GM21737 (cell line): ENCODE results near the gene GALNT18.

Experiments used
- ATAC-seq: cut with Tn5 transposase; IDR thresholded peaks from one replicate; pipeline ENCODE4 v1.9.1; 2021; ENCODE audit warnings: mild to moderate bottlenecking, moderate library complexity; ENCODE audit not compliant: unreplicated experiment

Gene GALNT18

GRCh38 chr11:11502263-11502861 lies 119.4 kb downstream of the GALNT18 start:
- no peak for ATAC-seq

DNA sequence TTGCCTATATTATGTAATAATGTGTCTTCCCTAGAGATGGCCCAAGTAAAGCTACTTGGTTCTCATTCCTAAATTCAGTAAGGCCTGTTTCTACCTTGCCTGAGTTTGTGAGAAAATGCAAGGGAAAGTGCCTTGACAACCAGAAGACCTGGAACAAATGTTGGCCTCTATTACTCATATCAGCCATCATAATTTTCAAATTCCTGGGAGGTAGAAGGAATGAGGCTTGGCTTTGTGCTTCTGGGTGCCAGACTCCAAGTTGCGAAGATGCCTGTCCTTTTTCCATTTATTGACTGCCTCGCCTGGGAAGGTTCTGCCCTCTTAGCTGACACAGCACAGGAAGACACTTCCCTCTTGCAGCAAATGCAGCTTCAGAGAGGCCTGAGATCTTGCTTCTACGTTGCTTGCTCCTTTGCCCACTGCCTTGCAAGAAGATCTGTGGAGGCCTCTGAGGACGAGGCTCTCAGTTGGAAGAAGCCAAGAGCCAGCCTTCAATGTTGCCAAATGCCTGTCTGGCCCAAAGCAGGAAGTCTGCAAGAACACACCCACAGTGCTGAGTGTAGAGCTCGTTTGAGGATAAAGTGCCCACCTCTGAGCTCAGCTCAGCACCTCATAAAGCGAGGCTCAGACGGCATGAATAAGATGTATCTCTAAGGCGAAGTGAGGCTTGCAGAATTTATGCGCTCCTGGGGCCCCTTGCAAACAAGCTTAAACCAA lies 120.1 kb downstream of the GALNT18 start:
- no peak for ATAC-seq

- no peak for ATAC-seq
These were observed 120.9 kb downstream of the GALNT18 start for GRCh38 chr11:11500744-11501487.

DNA sequence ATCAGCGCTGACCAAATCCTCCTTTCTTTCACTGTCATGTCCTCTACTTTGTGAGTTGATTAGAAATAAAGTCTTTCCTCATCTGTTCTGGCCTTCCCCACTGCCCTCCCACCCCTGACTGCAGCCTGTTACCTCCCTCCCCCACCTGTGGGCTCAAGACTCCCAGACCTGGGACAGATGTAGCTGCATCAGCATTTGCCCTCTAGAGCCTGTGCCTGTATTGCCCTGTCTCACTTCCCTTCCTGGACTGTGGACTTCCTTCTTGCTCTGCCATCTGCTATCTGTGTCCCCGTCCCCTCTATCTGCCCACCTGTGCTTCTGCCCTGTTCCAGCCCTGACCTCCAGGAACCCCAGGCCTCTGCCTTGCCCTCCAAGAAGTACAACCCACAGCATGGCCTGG lies 122.5 kb downstream of the GALNT18 start:
- no peak for ATAC-seq

DNA sequence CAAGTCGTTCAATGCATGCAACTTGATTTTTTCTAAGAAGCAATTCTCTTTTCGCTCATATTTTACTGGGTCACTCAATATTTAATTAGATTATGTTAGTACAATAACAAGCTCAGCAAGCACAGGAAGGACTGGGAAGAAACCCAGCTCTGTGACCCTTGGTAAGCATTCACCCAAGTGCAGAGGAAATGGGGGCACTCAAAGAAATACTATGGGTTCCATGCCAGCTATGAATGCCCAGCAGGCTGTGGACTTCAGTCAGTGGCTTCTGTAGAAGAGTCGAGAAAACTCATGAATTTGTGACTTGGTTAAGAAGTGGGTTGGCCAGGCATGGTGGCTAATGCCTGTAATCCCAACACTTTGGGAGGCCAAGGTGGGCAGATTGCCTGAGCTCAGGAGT lies 123.6 kb downstream of the GALNT18 start:
- no peak for ATAC-seq

DNA sequence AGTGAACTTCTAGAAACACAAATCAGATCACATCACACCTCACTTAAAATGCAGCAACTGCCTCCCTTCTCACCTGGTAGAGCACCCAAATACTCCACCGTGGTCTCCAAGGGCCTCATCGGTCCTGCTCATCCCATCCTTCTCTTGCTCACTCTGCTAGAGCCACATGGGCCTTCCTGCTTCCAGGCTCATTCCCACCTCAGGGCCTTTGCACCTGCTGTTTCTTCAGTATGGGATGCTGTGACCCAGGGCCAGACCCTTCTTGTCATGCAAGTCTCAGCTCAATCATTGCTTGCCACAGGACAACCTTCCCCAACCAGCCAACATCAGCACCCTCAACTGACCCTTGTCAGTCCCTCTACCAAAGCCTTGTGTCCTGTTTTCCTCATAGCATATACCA lies 124.9 kb downstream of the GALNT18 start:
- no peak for ATAC-seq

DNA sequence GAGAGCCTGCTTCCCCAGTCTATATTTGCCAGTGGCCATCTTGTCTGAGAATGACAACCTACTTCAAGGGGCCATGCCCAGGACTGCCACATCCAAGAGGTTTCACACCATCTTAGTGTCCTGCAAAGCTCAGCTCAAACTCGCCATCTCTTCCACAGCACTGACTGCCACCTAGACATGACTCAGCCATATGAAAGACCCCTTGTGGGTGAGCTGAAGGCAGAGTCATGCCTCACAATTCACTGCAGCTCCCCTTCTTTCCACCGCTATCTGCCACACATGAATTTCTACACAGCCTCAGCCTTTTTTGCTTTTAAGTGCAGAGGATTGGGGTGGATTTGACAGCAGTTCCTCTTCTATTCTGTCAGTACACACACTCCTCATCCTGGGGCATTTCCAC lies 127.5 kb downstream of the GALNT18 start:
- ATAC-seq = no peak

GRCh38 chr11:11493698-11494097 lies 128.1 kb downstream of the GALNT18 start:
- no peak for ATAC-seq

GRCh38 chr11:11491589-11491988 lies 130.2 kb downstream of the GALNT18 start:
- ATAC-seq = no peak

GRCh38 chr11:11491014-11491413 lies 130.8 kb downstream of the GALNT18 start:
- no peak for ATAC-seq

DNA sequence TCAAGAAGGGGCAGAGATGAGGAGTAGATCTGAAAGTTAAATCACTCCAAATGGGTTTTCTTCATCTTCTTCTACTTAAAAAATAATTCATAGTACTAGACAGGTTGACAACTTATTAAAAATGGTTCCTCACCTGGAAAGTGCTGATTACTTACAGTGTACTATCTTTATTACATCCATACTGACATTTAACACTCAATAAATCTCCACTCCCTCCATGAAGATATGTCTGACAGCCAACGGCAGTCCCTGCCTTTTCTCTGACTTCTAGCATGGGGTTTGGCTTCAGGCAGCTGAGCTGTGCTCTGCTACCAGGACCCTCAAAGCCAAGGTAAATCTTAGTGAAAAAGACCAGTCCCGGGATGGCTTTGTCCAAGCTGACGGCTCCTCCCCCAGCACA lies 135.4 kb downstream of the GALNT18 start:
- no peak for ATAC-seq

GRCh38 chr11:11486002-11486401 lies 135.8 kb downstream of the GALNT18 start:
- no peak for ATAC-seq

DNA sequence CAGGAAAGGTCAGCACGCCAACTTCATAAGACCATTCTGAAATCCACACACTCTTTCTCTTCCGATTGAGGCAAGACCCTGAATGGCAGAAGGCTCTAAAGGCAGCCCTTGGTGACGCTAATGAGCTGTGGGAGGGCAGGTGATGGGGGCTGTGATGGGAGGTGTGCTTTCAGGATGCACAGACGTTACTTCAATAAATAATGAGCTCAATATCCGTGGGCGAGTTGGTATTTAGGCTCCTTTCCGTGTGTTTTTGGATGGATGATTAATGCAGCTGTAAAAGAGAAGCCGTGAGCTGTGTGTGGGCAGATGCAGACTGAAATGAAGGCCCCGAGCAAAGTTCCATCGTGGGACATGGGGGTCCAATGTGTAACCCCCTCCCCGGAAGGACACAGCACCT lies 138.2 kb downstream of the GALNT18 start:
- no peak for ATAC-seq

- no peak for ATAC-seq
These were observed 139.1 kb downstream of the GALNT18 start for GRCh38 chr11:11482730-11483129.

GRCh38 chr11:11481371-11481770 lies 140.4 kb downstream of the GALNT18 start:
- no peak for ATAC-seq

GRCh38 chr11:11480971-11481370 lies 140.8 kb downstream of the GALNT18 start:
- no peak for ATAC-seq

GRCh38 chr11:11478687-11479086 lies 143.1 kb downstream of the GALNT18 start:
- no peak for ATAC-seq

- no peak for ATAC-seq
These were observed 143.9 kb downstream of the GALNT18 start for GRCh38 chr11:11477695-11478420.

GRCh38 chr11:11476971-11477645 lies 144.7 kb downstream of the GALNT18 start:
- ATAC-seq = no peak

DNA sequence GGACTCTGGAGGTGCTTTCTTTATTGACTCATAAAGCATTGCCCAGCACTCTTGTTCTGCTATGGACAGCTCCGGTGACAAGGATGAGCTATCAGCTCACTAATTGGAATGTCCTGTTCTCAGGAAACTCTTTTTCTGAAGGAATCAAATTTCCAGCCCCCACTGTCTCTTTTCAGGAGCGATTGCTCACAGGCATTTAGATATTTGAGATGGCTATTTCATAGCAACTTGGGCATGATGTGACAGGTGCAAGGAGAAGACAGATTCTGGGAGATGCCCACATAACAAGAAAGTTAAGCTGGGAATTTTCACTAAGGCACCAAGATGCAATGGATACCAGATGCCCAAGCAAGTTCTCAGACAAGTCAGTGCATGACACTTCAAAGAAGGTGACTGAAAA lies 145.3 kb downstream of the GALNT18 start:
- ATAC-seq = no peak

DNA sequence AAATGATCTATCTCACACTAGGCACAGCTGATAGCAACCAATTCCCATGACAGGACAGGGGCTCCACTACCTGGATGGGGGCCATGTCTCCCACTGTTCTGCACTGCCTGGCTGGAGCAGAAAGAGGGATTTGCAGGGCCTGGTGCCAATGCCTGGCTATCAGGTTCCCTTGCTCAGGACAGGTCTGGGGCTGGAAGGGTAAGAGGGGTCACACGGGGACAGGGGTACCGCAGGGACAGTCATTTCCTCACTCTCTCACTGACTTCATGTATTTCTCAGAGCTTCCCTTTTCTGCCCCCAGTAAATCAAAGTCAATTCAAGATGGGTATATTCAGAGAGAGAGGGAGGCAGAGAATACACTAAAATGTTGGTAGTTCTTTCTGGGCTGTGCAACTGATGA lies 149.7 kb downstream of the GALNT18 start:
- no peak for ATAC-seq
